Measurements from ENCODE around the gene DTX3.
"Not testable (repeated sequence)": the region's sequence is repeated elsewhere in the genome, so short reads cannot be mapped to it uniquely, and the experiment has no call there.

DTX3 gene

DNA sequence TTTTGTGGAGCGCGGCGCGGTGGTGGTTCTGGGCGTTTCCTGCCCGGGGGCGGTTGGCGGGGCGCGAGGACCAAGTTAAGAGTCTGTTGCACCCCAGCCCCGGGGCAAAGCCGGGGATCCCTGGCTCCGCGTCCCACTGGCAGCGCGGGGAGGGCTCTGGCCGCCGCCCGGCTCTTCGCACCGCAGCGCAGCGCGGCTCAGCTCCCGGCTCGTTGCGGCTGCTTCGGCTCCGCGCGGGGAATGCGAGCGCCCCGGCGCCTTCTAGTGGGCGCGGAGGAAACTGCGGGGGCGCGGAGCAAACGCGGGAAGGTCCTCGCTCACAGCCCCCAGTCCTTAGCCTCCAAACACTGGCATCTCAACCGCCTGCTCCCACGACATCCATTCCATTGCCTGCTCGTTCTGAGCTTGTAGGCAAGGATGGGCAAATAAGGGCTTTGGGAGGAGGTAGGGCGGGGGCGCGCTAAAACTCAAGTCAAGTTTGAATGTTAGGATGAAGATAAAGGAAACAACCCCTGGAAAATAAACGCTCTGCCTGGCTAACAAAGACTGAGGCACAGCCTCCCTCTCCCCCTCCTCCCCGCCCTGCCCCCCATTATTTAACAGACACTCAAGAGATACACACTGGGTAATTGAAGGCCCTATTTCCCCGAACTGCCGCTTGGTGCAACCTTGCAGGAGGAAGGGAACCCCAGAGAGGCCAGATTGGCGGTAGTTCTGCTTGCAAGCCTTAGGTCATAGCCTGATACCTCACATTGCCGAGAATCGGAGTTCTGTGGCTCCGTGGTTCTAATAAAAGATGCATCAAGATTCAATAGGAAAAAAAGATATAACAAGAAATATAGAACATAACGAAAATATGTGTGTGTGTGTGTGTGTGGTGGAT, 28.6 kb downstream of the DTX3 start, which contains the start of gene B4GALNT1:
Gene B4GALNT1 (minus strand): TSS at position 244 of the 883 bp plus-strand sequence. CDS start 1,069 bp downstream, outside the sequence.
- DNase-seq: peak; percentile 53 to 55

DNA sequence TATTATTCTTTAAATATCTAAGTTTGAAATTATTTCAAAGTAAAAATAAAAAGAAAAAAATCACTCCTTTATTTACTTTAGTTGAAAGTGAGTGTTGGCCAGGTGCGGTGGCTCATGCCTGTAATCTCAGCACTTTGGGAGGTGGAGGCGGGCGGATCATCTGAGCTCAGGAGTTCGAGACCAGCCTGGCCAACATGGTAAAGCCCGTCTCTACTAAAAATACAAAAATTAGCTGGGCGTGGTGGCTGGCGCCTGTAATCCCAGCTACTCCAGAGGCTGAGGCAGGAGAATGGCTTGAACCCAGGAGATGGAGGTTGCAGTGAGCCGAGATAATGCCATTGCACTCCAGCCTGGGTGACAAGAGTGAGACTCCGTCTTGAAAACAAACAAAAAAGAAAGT, 32.1 kb downstream of the DTX3 start:
- not testable (repeated sequence) for DNase-seq

DNA sequence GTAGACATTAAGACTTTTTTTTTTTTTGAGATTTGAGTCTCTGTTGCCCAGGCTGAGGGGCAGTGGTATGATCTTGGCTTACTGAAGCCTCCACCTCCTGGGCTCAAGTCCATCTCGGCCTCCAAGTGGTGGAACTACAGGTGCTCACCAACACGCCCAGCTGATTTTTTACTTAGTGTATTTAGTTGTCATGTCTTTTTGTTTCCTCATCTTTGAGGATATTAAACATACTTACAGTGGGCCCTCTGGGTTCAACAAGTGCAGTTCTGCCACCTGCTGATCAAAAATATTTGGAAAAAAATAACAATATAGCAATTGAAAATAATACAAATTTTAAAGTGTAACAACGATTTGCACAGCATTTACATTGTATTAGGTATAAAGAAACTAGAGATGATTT, 32.7 kb downstream of the DTX3 start:
- DNase-seq: no peak

DNA sequence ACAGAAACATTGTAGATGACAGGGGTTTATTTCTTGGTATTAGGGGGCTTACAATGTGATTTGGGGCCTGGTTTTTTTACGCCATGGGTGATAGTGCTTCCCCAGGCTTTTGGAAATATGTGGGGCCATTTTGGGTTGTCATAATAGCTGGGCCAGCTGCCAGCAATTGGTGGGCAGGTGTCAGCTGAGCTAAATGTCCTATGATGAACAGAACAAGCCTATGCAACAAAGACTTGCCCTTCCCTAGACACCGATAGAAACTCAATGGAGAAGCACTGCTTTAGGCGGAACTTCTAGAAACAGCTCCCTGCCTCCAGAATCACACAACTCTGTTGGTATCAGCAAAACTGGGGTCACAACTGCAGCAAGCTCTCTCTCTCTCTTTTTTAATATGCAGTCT, 33.5 kb downstream of the DTX3 start:
- no peak for DNase-seq

DNA sequence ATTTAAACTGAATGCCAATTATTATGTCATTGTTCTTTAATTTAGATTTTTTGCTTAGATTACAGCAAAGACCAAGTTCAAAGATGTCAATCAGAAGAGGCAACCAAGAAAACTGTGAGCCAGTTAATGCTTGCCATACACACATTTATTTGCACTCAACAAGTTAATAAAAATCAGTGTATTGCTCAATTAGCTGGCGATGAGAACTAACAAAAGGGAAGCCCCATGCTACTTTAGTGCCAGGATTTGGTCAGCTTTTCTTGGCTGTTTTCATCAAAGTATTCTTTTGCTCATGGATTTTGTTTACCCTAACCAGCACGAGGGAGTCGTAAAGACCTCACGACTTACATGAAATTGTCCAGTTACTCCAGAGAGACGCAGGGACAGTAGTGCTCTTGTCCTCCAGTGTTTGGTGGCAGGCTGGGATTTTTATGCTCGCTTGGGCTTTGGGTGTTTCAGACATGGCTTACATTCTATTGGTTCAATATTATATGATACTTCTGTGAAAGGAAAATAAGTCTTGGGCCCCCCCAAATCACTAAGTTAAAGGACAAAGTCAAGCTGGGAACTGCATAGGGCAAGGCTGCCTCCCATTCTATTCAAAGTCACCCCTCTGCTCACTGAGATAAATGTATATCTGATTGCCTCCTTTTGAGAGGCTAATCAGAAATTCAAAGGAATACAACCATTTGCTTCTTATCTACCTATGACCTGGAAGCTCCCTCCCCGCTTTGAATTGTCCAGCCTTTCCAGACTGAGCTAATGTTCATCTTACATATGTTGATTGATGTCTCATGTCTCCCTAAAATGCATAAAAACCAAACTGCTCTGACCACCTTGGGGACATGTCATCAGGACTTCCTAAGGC, 35.8 kb downstream of the DTX3 start:
- DNase-seq: no peak

DNA sequence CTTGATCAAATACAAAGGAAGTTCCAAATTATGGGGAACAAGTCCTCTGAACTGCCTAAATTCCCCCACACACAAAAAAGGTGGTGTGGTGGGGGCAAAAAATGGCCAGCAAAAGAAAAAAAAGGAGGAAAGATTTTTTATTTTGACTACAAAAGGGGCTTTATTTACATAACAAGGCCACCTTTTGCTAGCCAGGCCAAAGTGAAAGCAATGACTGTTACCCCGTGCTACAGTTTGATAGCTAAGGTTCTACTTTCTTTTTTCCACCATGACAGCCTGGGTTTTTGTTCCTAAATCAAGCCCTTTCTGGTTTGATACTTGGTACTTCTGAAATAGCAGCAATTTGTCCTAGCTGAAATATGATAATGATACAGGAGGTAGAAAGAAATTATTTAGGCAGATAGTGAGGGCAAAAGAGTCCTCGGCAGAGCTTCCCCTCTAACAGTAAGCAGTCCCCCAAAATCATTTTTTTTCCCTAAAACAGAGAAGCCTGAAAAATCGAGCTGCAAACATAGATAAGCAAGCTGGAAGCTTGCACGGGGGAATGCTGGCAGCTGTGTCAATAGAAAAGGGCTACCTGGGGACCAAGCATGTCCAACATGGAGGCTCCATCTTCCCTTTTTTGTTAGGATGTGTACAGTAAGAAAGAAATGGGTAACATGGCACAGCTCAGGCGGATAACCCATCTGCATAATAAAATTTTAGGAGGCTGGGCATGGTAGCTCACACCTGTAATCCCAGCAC, 37.2 kb downstream of the DTX3 start:
- DNase-seq: no peak

DNA sequence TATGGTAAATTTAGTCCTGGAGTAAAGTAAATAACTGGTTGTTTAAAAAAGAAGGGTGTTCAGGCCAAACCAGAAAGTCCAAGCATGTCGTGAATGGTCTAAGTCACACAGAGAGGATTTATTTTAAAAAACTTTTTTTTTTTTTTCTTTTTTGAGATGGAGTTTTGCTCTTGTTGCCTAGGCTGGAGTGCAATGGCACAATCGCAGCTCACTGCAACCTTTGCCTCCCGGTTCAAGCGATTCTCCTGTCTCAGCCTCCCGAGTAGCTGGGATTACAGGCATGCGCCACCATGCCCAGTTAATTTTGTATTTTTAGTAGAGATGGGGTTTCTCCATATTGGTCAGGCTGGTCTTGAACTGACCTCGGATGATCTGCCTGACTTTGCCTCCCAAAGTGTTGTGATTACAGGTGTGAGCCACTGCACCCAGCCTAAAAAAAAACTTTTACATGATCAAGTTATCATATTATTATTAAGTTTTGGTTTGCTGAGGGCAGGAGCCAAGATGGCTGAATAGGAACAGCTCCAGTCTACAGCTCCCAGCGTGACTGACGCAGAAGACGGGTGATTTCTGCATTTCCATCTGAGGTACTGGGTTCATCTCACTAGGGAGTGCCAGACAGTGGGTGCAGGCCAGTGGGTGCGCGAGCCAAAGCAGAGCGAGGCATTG, 41.5 kb downstream of the DTX3 start:
- DNase-seq: not testable (repeated sequence)

DNA sequence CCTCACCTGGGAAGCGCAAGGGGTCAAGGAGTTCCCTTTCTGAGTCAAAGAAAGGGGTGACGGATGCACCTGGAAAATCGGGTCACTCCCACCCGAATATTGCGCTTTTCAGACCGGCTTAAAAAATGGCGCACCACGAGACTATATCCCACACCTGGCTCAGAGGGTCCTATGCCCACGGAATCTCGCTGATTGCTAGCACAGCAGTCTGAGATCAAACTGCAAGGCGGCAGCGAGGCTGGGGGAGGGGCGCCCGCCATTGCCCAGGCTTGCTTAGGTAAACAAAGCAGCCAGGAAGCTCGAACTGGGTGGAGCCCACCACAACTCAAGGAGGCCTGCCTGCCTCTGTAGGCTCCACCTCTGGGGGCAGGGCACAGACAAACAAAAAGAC, 42.0 kb downstream of the DTX3 start:
- not testable (repeated sequence) for DNase-seq

DNA sequence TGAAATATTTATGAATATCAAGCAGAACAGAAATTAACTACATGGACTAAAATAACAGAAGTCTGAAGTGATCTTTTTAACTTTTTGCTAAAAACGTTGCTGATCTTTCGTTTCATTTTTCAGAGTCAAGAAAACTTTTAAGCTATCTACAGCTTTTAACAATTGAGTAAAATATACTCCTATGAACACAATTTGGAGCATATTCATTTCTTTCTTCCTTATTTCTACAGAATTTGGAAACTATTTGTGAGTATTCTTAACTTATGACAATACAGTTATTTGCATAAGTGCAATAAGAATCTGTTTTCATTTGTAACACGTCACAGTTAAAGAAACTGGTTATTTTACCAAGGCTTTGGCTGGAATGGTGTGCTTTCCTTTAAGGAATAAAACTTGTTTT, 49.4 kb downstream of the DTX3 start:
- no peak for DNase-seq

DNA sequence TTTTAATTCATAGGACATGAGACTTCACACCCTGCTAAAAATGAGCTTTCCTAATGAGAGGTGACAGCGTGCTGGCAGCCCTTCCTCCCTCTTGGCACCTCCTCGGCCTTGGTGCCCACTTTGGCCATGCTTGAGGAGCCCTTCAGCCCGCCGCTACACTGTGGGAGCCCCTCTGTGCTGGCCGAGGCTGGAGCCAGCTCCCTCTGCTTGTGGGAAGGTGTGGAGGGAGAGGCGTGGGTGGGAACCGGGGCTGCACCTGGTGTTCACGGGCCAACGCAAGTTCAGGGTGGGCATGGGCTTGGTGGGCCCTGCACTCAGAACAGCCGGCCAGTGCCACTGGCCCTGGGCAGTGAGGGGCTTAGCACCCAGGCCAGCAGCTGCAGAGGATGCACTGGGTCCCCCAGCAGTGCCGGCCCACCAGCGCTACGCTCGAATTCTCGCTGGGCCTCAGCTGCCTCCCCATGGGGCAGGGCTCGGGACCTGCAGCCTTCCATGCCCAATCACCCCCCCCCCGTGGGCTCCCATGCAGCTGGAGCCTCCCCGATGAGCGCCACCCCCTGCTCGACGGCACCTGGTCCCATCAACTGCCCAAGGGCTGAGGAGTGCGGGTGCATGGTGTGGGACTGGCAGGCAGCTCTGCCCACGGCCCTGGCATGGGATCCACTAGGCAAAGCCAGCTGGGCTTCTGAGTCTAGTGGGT, 51.1 kb downstream of the DTX3 start:
- no peak for DNase-seq

DNA sequence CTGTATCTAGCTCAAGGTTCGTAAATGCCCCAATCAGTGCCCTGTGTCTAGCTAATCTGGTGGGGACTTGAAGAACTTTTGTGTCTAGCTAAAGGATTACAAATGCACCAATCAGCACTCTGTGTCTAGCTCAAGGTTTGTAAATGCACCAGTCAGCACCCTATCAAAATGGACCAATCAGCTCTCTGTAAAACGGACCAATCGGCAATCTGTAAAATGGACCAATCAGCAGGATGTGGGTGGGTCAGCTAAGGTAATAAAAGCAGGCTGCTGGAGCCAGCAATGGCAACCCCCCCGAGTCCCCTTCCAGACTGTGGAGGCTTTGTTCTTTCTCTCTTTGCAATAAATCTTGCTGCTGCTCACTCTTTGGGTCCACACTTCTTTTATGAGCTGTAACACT, 51.8 kb downstream of the DTX3 start:
- not testable (repeated sequence) for DNase-seq

DNA sequence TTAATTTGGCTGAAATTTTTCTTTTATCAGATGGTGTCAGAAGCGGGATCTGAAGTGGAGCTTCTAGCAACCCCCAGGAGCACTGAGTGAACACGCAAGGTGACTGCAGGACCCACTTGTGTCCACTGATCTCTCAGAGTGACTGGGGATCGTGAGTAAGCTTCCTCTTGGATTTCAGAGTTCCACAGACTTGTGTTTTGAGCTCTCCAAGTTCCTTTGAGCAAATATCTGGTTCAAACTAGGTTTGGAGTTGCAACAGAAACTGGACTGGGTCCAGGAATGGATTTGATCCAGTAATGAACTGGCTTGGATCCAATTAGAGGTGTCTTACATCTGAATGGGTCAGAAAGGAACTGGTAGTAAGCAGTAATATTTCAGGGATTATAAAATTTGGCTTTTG, 53.1 kb downstream of the DTX3 start:
- no peak for DNase-seq

DNA sequence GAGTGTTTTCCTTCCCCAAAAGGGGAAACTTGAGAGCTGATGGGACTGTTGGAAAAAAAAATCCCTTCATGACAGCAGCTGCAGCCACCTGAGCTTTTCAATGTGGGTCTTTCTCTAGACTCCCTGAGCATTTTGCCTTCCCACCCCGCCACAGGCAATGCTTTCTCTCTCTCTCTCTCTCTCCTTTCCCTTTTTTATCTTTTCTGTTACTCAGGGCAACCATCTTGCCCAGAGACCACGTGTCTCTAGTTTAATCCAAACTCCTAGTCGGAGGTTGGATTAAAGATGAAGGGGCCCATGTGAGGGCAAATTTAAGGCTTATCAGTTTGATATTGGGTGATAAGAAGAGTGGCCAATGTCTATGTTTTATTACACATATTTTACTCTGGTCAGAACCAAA, 54.3 kb downstream of the DTX3 start:
- DNase-seq: no peak

All from activated CD4-positive, alpha-beta T cell treated with anti-CD3 and anti-CD28 coated beads, Interleukin-2, amount 50 U/mL, for 4 hours (primary cell).